Keratinocyte (primary cell): ENCODE data around the gene CPT1B. TPM values are rescaled to one million over a fixed set of nuclear protein-coding genes. Genes with fewer than 3 reads are reported as not detected.

ENCODE experiments used
- DNase-seq: peaks from one replicate; pipeline ENCODE4 v3.0.0-alpha.2; 2011; ENCODE audit warnings: low read depth, missing footprints, low spot score
- FAIRE-seq: peaks from 2 replicates; lab custom pipeline; 2011; peaks lifted over from hg19 to GRCh38; lab: Jason Lieb, UNC
- H2AFZ ChIP-seq: 2 replicates; pipeline ENCODE4 v1.6.0; 2012; ENCODE audit warnings: low read length, control low read depth, inconsistent platforms; ENCODE audit not compliant: control insufficient read depth
- H3K27ac ChIP-seq: 2 replicates; pipeline ENCODE4 v1.5.1; 2011; ENCODE audit warnings: low read length; ENCODE audit not compliant: control insufficient read depth, insufficient read depth
- H3K27me3 ChIP-seq: 3 replicates; pipeline ENCODE4 v1.6.0; 2011; ENCODE audit warnings: low read length; ENCODE audit not compliant: control insufficient read depth, insufficient read depth; ENCODE audit errors: extremely low read depth
- H3K36me3 ChIP-seq, 2 experiments: 2 replicates in 1 of 2; 3 replicates in 1 of 2; pipeline ENCODE4 v1.5.1; 2011; ENCODE audit warnings: low read length in 2 of 2, mild to moderate bottlenecking in 1 of 2; ENCODE audit not compliant: control insufficient read depth in 2 of 2, insufficient read depth in 2 of 2; ENCODE audit errors: extremely low read depth in 1 of 2
- H3K4me1 ChIP-seq: 3 replicates; pipeline ENCODE4 v1.5.1; 2011; ENCODE audit warnings: low read length; ENCODE audit not compliant: control insufficient read depth, insufficient read depth; ENCODE audit errors: extremely low read depth
- H3K4me2 ChIP-seq: 3 replicates; pipeline ENCODE4 v1.6.0; 2011; ENCODE audit warnings: low read depth, low read length; ENCODE audit not compliant: control insufficient read depth, insufficient read depth; ENCODE audit errors: extremely low read depth
- H3K4me3 ChIP-seq, 3 experiments: fragments of 200-600 bp in 1 of 3; sonication (generic) in 1 of 3; 2 replicates in 2 of 3; 3 replicates in 1 of 3; pipeline ENCODE4 v1.5.1; 2011 to 2016; ENCODE audit warnings: low read length in 3 of 3, mild to moderate bottlenecking in 3 of 3, control low read depth in 2 of 3, inconsistent platforms in 1 of 3, low read depth in 1 of 3, mixed read lengths in 1 of 3, mixed run types in 1 of 3, moderate library complexity in 1 of 3; ENCODE audit not compliant: control insufficient read depth in 2 of 3, insufficient read depth in 2 of 3; ENCODE audit errors: extremely low read depth in 1 of 3
- H3K79me2 ChIP-seq: 2 replicates; pipeline ENCODE4 v1.6.0; 2012; ENCODE audit warnings: low read length; ENCODE audit not compliant: control insufficient read depth, insufficient read depth
- H3K9ac ChIP-seq: 3 replicates; pipeline ENCODE4 v1.6.0; 2011; ENCODE audit warnings: low read length; ENCODE audit not compliant: control insufficient read depth, insufficient read depth; ENCODE audit errors: extremely low read depth
- H3K9me1 ChIP-seq: 3 replicates; pipeline ENCODE4 v1.6.0; 2011; ENCODE audit warnings: low read length; ENCODE audit not compliant: control insufficient read depth, insufficient read depth; ENCODE audit errors: extremely low read depth
- H3K9me3 ChIP-seq: 2 replicates; pipeline ENCODE4 v1.5.1; 2012; ENCODE audit warnings: low read depth, low read length; ENCODE audit not compliant: control insufficient read depth
- H4K20me1 ChIP-seq: 3 replicates; pipeline ENCODE4 v1.6.0; 2011; ENCODE audit warnings: low read length; ENCODE audit not compliant: control insufficient read depth, insufficient read depth; ENCODE audit errors: extremely low read depth
- CTCF ChIP-seq, 3 experiments: IDR thresholded peaks in 1 of 3; conservative IDR thresholded peaks in 1 of 3; optimal IDR thresholded peaks in 1 of 3; 2 replicates in 2 of 3; 3 replicates in 1 of 3; pipeline versions ENCODE3 to v1.5.1; 2011; ENCODE audit warnings: low read length in 3 of 3, mild to moderate bottlenecking in 3 of 3, moderate library complexity in 2 of 3, control low read depth in 1 of 3, inconsistent platforms in 1 of 3; ENCODE audit not compliant: insufficient read depth in 2 of 3; ENCODE audit errors: extremely low read depth in 1 of 3
- EZH2 ChIP-seq: IDR thresholded peaks from one replicate; pipeline ENCODE4 v1.6.1; 2012; ENCODE audit warnings: inconsistent platforms, mild to moderate bottlenecking, low read length, moderate library complexity
- dilution Hi-C: fragments of 300-500 bp; cut with MboI; formaldehyde crosslinking; loops from one replicate; pipeline ENCODE4 v1.7.0; 2020; ENCODE audit warnings: low sequenced_read_pairs; ENCODE audit not compliant: extremely low pct_ligation_motif_present
- polyA plus RNA-seq, 5 experiments: library from polyadenylated mRNA; depleted of rRNA in 3 of 5; stranded (reverse) in 3 of 5; stranded (forward) in 1 of 5; unstranded in 1 of 5; fragments of >200 nt; gene quantifications; 1 replicate in 1 of 5; 2 replicates in 3 of 5; 3 replicates in 1 of 5; pipeline versions ENCODE4 v1.2.1 to v1.2.3, GENCODE V29; 2011 to 2012; ENCODE audit warnings: missing spikeins in 2 of 5, low read depth in 1 of 5, low replicate concordance in 1 of 5

Gene CPT1B
- polyA plus RNA-seq, 1 donor (not counting 4 experiments of a cell fraction or from before 2014, with no cell fraction given): 11.0 TPM

GRCh38 chr22:50531546-50531961 is 46.7 kb downstream of the CPT1B start:
- Histone ChIP-seq H3K4me3 (peak overlapping the region; percentile 50 to 79 (median 58)), H3K9me1 (no peaks in the 10 kb centered on the region), H3K9me3 (no peaks in the 10 kb centered on the region), H3K36me3 (peaks cover 0 to 2% of the 10 kb centered on the region in 2 experiments), H3K4me2 (peak overlapping the region; percentile 85), H3K27ac (peak overlapping the region; percentile 76), H3K79me2 (no peaks in the 10 kb centered on the region), H4K20me1 (no peaks in the 10 kb centered on the region), H3K9ac (peak overlapping the region; percentile 90), H3K27me3 (peaks cover 11% of the 10 kb centered on the region), H2AFZ (peak overlapping the region; percentile 53), H3K4me1 (peaks cover 9% of the 10 kb centered on the region)
- FAIRE-seq: no peak
- dilution Hi-C loops: no loop called here
- DNase-seq: no peak
- TF ChIP-seq EZH2: no peak
- TF ChIP-seq CTCF (optimal IDR thresholded peaks at IDR 0.05 in 1 of 3, IDR thresholded peaks at IDR 0.05 in 1 of 3, conservative IDR thresholded peaks at IDR 0.05 in 1 of 3; ENCODE audit: extremely low read depth in 1 of 3, insufficient read depth in 2 of 3, low read length in 3 of 3): no peak

GRCh38 chr22:50530877-50531545 is 47.2 kb downstream of the CPT1B start:
- Histone ChIP-seq H3K4me1 (peaks cover 10% of the 10 kb centered on the region), H3K9me3 (no peaks in the 10 kb centered on the region), H3K27me3 (peaks cover 11% of the 10 kb centered on the region), H3K27ac (peak overlapping the region; percentile 76), H4K20me1 (no peaks in the 10 kb centered on the region), H2AFZ (peak overlapping the region; percentile 53), H3K9ac (peak overlapping the region; percentile 90), H3K4me3 (peak overlapping the region; percentile 50 to 79 (median 58)), H3K9me1 (no peaks in the 10 kb centered on the region), H3K36me3 (peaks cover 0 to 2% of the 10 kb centered on the region in 2 experiments), H3K4me2 (peak overlapping the region; percentile 85), H3K79me2 (no peaks in the 10 kb centered on the region)
- DNase-seq (no peak), FAIRE-seq (no peak)
- TF ChIP-seq EZH2 (no peak), CTCF (optimal IDR thresholded peaks at IDR 0.05 in 1 of 3, IDR thresholded peaks at IDR 0.05 in 1 of 3, conservative IDR thresholded peaks at IDR 0.05 in 1 of 3; ENCODE audit: extremely low read depth in 1 of 3, insufficient read depth in 2 of 3, low read length in 3 of 3) (no peak)
- dilution Hi-C loops: no loop called here
